Brain microvascular endothelial cell (primary cell): ENCODE results near the gene DYNLT1.

Source experiments
- DNase-seq: peaks from one replicate; pipeline ENCODE4 v3.0.0-alpha.2; 2020
- H3K27ac ChIP-seq: fragments of 250-450 bp; sonication (Bioruptor Pico); 2 replicates; pipeline ENCODE4 v1.5.1; 2020; ENCODE audit warnings: mild to moderate bottlenecking, moderate library complexity
- H3K27me3 ChIP-seq: fragments of 250-450 bp; sonication (Bioruptor Pico); replicated peaks from 2 replicates; pipeline ENCODE4 v1.5.1; 2020; ENCODE audit warnings: mild to moderate bottlenecking
- H3K36me3 ChIP-seq: fragments of 250-450 bp; sonication (Bioruptor Pico); replicated peaks from 2 replicates; pipeline ENCODE4 v1.5.1; 2020; ENCODE audit warnings: mild to moderate bottlenecking
- H3K4me3 ChIP-seq: 2 replicates; pipeline ENCODE4 v1.5.1; 2011; ENCODE audit warnings: low read depth, mild to moderate bottlenecking, control low read depth, low read length, moderate library complexity
- CTCF ChIP-seq: IDR thresholded peaks from 2 replicates; pipeline ENCODE4 v1.5.1; 2011; ENCODE audit warnings: low read depth, mild to moderate bottlenecking, moderate library complexity, low read length, control low read depth, inconsistent platforms; ENCODE audit errors: missing control alignments
- in situ Hi-C: cut with HindIII; loops from 2 replicates; pipeline ENCODE4 v1.10.0; 2017; ENCODE audit warnings: low sequenced_read_pairs, low pct_ligation_motif_present

Gene DYNLT1

DNA sequence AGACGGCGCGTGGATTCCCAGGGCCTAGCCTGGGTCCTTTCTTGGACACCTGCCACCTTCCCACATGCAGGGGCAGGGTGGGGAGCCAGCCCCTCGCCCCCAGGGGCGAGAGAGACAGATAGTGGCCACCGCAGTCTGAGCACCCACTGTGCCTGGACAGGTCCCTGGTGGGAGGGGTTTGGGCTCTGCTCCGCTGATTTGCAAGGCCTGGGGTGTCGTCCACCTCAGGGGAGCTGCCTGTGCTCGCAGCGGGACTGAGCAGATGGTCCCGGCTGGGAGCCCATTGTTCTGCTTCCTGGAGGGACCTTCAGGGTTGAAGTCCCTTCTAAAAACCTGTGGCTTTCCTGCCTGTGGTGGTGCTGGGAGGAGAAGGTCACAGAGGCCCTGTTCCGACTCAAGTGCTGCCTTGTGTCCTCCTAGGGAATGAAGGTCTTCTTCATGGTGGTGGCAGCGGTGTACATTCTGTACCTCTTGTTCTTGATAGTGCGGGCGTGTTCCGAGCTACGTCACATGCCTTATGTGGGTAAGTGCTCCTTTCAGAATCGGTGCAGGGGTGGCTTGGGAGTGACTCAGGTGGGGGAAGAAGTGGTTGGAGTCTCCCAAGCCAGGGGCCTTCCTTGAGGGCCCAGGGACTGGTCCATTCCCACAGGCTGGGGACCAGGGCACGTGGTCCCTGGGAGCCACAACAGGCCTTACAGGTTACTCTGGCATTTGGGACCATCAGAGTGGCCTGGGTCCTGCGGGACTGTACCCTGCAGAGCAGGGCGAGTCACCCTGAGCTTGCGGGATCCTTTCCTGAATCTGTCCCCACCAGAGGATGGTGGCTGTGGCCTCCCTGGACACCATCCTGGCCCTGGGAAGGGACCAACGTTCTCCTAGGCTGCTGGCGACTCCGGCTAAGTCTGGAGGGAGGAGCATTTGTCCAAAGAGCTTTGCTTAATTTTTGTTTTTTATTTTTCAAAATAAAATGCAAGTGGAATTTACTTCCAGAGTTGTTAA is 19.6 kb downstream of the DYNLT1 start:
- no peak overlapping the region for H3K27ac ChIP-seq
- no peak for DNase-seq

DNA sequence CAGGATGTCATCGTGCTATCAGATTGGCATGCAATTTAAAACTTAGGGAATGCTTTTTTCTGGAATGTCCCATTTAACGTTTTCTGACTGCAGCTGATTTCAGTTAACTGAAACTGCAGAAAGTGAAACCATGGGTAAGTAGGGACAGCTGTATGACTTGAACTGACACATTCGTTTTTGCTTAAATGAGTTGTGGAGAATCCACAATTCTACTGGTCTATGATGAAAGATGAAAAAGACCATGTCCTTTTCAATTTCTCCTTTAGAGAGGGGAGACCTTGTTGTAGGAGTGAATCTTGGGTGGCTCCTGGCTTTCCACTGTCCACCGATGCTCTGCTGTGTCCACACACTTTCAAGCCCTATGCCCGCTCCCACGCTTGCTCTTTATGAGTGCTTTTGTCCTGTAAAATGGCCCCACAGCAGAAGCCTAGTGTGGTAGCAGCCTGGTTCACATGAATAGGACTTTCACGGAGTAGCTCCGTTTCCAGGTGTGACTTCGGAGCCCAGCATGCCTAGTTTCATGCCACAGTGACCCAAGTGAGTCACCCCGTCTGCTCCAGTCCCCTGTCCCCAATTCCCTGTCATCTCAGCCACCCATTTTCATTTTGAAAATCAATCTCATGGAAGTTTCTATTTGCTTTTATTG is 21.9 kb downstream of the DYNLT1 start:
- Histone ChIP-seq H3K27ac (no peak overlapping the region), H3K4me3 (no peak overlapping the region), H3K36me3 (peaks cover 36% of the 10 kb centered on the region), H3K27me3 (no peaks in the 10 kb centered on the region)
- no peak for TF ChIP-seq CTCF
- in situ Hi-C loops, result no loop called here
- no peak for DNase-seq

More for the DNA sequence above, 19.6 kb downstream of the DYNLT1 start:
- H3K4me3 ChIP-seq, result no peak overlapping the region
- TF ChIP-seq CTCF, result no peak
- H3K36me3 ChIP-seq, result peaks cover 48% of the 10 kb centered on the region
- in situ Hi-C loops, result no loop called here
- H3K27me3 ChIP-seq, result no peaks in the 10 kb centered on the region

- peaks cover 31% of the 10 kb centered on the region for H3K36me3 ChIP-seq
- TF ChIP-seq CTCF, result no peak
- no peaks in the 10 kb centered on the region for H3K27me3 ChIP-seq
- H3K4me3 ChIP-seq, result no peak overlapping the region
- H3K27ac ChIP-seq, result no peak overlapping the region
- no peak for DNase-seq
- in situ Hi-C loops, result no loop called here
Measured at GRCh38 chr6:158621694-158622544, 22.6 kb downstream of the DYNLT1 start.

GRCh38 chr6:158620963-158621693 is 23.4 kb downstream of the DYNLT1 start:
- TF ChIP-seq CTCF, result no peak
- Histone ChIP-seq H3K27me3 (no peaks in the 10 kb centered on the region), H3K4me3 (no peak overlapping the region), H3K27ac (no peak overlapping the region), H3K36me3 (peaks cover 26% of the 10 kb centered on the region)
- in situ Hi-C loops, result no loop called here
- DNase-seq, result no peak
